GM19468 (cell line): Measurements from ENCODE around the gene MEGF10.
A peak's percentile ranks its signal among the peaks of the same experiment; 100 is the strongest.

ENCODE experiments used
- ATAC-seq: cut with Tn5 transposase; IDR thresholded peaks from one replicate; pipeline ENCODE4 v1.9.1; 2021; ENCODE audit warnings: mild to moderate bottlenecking, moderate library complexity, moderate number of reproducible peaks; ENCODE audit not compliant: unreplicated experiment; ENCODE audit errors: extremely low read depth

The MEGF10 gene

GRCh38 chr5:127429928-127430327 lies 139.3 kb downstream of the MEGF10 start:
- no peak for ATAC-seq

- no peak for ATAC-seq
Observed at GRCh38 chr5:127430627-127431026, 140.0 kb downstream of the MEGF10 start.

GRCh38 chr5:127431977-127432585 lies 141.5 kb downstream of the MEGF10 start:
- no peak for ATAC-seq

GRCh38 chr5:127433526-127433925 lies 142.9 kb downstream of the MEGF10 start:
- no peak for ATAC-seq

GRCh38 chr5:127434588-127434987 lies 144.0 kb downstream of the MEGF10 start:
- ATAC-seq = no peak

- ATAC-seq = no peak
Observed at GRCh38 chr5:127435821-127436220, 145.2 kb downstream of the MEGF10 start.

- ATAC-seq = no peak
Observed at GRCh38 chr5:127439644-127440043, 149.0 kb downstream of the MEGF10 start.

- no peak for ATAC-seq
Observed at GRCh38 chr5:127440831-127441230, 150.2 kb downstream of the MEGF10 start.

- no peak for ATAC-seq
Observed at GRCh38 chr5:127441799-127442484, 151.3 kb downstream of the MEGF10 start.

GRCh38 chr5:127444171-127444570 lies 153.6 kb downstream of the MEGF10 start:
- ATAC-seq = no peak

- no peak for ATAC-seq
Observed at GRCh38 chr5:127445328-127445727, 154.7 kb downstream of the MEGF10 start.

GRCh38 chr5:127446626-127447025 lies 156.0 kb downstream of the MEGF10 start:
- ATAC-seq = no peak

GRCh38 chr5:127447827-127448226 lies 157.2 kb downstream of the MEGF10 start:
- ATAC-seq = no peak

- ATAC-seq = no peak
Observed at GRCh38 chr5:127450046-127450445, 159.4 kb downstream of the MEGF10 start.

- no peak for ATAC-seq
Observed at GRCh38 chr5:127451096-127451495, 160.5 kb downstream of the MEGF10 start.

GRCh38 chr5:127452626-127453025 lies 162.0 kb downstream of the MEGF10 start:
- ATAC-seq = no peak

- no peak for ATAC-seq
Observed at GRCh38 chr5:127471211-127471610, 180.6 kb downstream of the MEGF10 start.

GRCh38 chr5:127472700-127473099 lies 182.1 kb downstream of the MEGF10 start:
- no peak for ATAC-seq

- no peak for ATAC-seq
Observed at GRCh38 chr5:127486471-127486870, 195.9 kb downstream of the MEGF10 start.

- peak; percentile 74 for ATAC-seq
Observed at GRCh38 chr5:127492854-127493738, 202.5 kb downstream of the MEGF10 start.

GRCh38 chr5:127498548-127498947 lies 208.0 kb downstream of the MEGF10 start:
- ATAC-seq = no peak
